ENCODE measurements around the gene ZC3H4.

DNA sequence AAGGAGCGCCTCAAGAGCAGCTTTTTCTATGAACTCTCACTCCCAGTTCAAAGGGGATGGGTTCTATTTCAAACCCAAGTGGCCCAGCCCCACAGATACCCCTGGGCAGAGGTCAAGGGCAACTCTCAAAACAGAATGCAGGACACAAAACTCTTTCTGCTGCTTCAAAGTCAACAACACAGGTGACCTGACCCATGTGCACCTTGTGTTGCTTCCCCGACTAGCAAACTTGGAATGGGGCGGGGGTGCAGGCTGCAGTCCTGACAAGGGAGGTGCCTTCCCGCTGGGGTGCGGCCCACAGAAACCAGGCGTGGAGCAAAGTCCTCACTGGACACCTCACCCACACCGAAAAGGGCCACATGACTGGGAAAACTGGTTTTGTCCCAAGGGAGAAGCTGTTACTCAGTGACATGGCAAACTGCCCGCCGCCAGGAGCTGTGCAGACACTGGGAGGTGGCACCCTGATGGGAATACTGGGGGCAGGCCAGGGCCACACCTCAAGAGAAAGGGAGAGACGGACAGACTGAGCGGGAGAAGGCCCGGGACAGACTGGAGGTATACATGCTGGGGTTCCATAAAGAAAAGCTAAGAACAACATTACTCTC is 17.4 kb downstream of the ZC3H4 start:
- TF ChIP-seq, protein P1, sequence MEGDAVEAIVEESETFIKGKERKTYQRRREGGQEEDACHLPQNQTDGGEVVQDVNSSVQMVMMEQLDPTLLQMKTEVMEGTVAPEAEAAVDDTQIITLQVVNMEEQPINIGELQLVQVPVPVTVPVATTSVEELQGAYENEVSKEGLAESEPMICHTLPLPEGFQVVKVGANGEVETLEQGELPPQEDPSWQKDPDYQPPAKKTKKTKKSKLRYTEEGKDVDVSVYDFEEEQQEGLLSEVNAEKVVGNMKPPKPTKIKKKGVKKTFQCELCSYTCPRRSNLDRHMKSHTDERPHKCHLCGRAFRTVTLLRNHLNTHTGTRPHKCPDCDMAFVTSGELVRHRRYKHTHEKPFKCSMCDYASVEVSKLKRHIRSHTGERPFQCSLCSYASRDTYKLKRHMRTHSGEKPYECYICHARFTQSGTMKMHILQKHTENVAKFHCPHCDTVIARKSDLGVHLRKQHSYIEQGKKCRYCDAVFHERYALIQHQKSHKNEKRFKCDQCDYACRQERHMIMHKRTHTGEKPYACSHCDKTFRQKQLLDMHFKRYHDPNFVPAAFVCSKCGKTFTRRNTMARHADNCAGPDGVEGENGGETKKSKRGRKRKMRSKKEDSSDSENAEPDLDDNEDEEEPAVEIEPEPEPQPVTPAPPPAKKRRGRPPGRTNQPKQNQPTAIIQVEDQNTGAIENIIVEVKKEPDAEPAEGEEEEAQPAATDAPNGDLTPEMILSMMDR (IDR thresholded peaks at IDR 0.05): no peak
- peak in 2 of 4 donors; percentile 17 to 19 for TF ChIP-seq POLR2A (IDR thresholded peaks at IDR 0.05)
